ENCODE data around the gene USP33. TPM values are rescaled to one million over a fixed set of nuclear protein-coding genes. Genes with fewer than 3 reads are reported as not detected.

The USP33 gene
- total and polyA plus RNA-seq, 2 of the 13 experiments (the other 11 are each of a cell fraction or from before 2014, with no cell fraction given) = 32.0 to 49.1 TPM

DNA sequence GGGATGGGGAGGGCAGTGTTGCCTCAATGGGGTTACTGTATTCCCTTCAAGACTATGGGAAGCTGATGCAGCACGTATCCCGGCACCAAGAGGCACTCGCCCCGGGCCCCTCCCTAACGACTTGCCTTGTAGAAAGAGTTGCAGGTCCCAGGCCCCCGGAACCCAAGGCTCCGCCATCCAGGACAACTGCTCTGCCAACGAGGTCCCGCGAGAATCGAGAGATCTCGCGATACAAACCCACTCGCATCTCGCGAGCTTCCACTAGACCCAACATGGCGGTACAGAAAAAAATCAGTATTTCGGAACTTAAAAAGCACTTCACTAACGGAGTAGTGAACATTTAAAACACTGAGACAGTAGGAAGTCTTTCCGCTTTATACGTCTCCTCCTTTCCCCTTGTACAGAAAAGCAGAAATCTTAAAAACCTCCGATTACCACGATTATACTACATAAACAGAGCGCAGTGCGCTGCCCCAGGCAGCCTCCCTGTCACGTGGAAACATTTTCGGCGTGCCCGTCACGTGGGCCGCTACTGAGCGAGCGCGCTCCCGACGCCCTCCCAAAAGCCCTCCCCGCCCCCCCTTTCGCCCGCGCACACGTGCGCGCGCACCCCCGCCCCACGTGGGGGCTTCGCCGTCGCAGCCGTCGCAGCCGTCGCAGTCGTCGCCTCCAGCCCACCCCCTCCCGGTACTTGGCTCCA is 77.0 kb downstream of the USP33 start, which contains the start of gene ZZZ3 (continued):
- TF ChIP-seq MXI1 (IDR thresholded peaks at IDR 0.05; ENCODE audit: borderline replicate concordance, low read depth, low read length) = peak; percentile 68; the same call in 1 of the 3 replicates
- no peak for TF ChIP-seq SKI (IDR thresholded peaks at IDR 0.05; ENCODE audit: partially characterized antibody)
- TF ChIP-seq ZNF350 (CRISPR knock-in tag; IDR thresholded peaks at IDR 0.05; ENCODE audit: borderline replicate concordance, low read depth) = peak; percentile 45; the same call in 1 of the 2 replicates
- no peak for TF ChIP-seq ZNF33A (CRISPR knock-in tag; IDR thresholded peaks at IDR 0.05; ENCODE audit: borderline replicate concordance)
- peak; percentile 75 for TF ChIP-seq SAP130 (CRISPR knock-in tag; IDR thresholded peaks at IDR 0.05; ENCODE audit: low read depth)
- TF ChIP-seq, protein P1, sequence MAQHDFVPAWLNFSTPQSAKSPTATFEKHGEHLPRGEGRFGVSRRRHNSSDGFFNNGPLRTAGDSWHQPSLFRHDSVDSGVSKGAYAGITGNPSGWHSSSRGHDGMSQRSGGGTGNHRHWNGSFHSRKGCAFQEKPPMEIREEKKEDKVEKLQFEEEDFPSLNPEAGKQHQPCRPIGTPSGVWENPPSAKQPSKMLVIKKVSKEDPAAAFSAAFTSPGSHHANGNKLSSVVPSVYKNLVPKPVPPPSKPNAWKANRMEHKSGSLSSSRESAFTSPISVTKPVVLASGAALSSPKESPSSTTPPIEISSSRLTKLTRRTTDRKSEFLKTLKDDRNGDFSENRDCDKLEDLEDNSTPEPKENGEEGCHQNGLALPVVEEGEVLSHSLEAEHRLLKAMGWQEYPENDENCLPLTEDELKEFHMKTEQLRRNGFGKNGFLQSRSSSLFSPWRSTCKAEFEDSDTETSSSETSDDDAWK (CRISPR knock-in tag; IDR thresholded peaks at IDR 0.05) = no peak
- TF ChIP-seq SYNCRIP (IDR thresholded peaks at IDR 0.05; ENCODE audit: insufficient read depth, low read depth, low read length) = no peak
- TF ChIP-seq, protein P2, sequence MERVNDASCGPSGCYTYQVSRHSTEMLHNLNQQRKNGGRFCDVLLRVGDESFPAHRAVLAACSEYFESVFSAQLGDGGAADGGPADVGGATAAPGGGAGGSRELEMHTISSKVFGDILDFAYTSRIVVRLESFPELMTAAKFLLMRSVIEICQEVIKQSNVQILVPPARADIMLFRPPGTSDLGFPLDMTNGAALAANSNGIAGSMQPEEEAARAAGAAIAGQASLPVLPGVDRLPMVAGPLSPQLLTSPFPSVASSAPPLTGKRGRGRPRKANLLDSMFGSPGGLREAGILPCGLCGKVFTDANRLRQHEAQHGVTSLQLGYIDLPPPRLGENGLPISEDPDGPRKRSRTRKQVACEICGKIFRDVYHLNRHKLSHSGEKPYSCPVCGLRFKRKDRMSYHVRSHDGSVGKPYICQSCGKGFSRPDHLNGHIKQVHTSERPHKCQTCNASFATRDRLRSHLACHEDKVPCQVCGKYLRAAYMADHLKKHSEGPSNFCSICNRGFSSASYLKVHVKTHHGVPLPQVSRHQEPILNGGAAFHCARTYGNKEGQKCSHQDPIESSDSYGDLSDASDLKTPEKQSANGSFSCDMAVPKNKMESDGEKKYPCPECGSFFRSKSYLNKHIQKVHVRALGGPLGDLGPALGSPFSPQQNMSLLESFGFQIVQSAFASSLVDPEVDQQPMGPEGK (CRISPR knock-in tag; IDR thresholded peaks at IDR 0.05) = peak; percentile 80
- TF ChIP-seq KMT2A (CRISPR knock-in tag; IDR thresholded peaks at IDR 0.05) = peak; percentile 69
- TF ChIP-seq, protein P3, sequence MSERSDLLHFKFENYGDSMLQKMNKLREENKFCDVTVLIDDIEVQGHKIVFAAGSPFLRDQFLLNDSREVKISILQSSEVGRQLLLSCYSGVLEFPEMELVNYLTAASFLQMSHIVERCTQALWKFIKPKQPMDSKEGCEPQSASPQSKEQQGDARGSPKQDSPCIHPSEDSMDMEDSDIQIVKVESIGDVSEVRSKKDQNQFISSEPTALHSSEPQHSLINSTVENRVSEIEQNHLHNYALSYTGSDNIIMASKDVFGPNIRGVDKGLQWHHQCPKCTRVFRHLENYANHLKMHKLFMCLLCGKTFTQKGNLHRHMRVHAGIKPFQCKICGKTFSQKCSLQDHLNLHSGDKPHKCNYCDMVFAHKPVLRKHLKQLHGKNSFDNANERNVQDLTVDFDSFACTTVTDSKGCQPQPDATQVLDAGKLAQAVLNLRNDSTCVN (CRISPR knock-in tag; IDR thresholded peaks at IDR 0.05; ENCODE audit: borderline replicate concordance) = no peak
- TF ChIP-seq SALL2 (CRISPR knock-in tag; IDR thresholded peaks at IDR 0.05) = peak; percentile 31; the same call in 1 of the 2 replicates
- TF ChIP-seq, protein P4, sequence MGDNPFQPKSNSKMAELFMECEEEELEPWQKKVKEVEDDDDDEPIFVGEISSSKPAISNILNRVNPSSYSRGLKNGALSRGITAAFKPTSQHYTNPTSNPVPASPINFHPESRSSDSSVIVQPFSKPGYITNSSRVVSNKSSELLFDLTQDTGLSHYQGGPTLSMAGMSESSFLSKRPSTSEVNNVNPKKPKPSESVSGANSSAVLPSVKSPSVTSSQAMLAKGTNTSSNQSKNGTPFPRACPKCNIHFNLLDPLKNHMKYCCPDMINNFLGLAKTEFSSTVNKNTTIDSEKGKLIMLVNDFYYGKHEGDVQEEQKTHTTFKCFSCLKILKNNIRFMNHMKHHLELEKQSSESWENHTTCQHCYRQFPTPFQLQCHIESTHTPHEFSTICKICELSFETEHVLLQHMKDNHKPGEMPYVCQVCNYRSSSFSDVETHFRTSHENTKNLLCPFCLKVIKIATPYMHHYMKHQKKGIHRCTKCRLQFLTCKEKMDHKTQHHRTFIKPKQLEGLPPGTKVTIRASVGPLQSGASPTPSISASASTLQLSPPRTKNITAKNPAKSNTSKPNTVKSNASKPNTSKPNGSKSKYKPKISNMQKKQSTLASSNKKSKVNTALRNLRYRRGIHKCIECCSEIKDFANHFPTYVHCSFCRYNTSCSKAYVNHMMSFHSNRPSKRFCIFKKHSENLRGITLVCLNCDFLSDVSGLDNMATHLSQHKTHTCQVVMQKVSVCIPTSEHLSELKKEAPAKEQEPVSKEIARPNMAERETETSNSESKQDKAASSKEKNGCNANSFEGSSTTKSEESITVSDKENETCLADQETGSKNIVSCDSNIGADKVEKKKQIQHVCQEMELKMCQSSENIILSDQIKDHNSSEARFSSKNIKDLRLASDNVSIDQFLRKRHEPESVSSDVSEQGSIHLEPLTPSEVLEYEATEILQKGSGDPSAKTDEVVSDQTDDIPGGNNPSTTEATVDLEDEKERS (CRISPR knock-in tag; IDR thresholded peaks at IDR 0.05) = no peak
- TF ChIP-seq PAX8 (CRISPR knock-in tag; IDR thresholded peaks at IDR 0.05; ENCODE audit: borderline replicate concordance) = 0 out of 2 replicates have a peak, but pooled peaks have one; percentile 13
- TF ChIP-seq ZNF264 (CRISPR knock-in tag; IDR thresholded peaks at IDR 0.05) = no peak; the same call in 1 of the 2 replicates
- peak; percentile 80; the same call in 1 of the 2 replicates for TF ChIP-seq SIN3A (IDR thresholded peaks at IDR 0.05; ENCODE audit: borderline replicate concordance, low read depth, low read length)
- TF ChIP-seq CHD4 (IDR thresholded peaks at IDR 0.05; ENCODE audit: borderline replicate concordance, low read length) = no peak
- TF ChIP-seq HNF4A (CRISPR knock-in tag; IDR thresholded peaks at IDR 0.05) = no peak
- TF ChIP-seq, protein P5, sequence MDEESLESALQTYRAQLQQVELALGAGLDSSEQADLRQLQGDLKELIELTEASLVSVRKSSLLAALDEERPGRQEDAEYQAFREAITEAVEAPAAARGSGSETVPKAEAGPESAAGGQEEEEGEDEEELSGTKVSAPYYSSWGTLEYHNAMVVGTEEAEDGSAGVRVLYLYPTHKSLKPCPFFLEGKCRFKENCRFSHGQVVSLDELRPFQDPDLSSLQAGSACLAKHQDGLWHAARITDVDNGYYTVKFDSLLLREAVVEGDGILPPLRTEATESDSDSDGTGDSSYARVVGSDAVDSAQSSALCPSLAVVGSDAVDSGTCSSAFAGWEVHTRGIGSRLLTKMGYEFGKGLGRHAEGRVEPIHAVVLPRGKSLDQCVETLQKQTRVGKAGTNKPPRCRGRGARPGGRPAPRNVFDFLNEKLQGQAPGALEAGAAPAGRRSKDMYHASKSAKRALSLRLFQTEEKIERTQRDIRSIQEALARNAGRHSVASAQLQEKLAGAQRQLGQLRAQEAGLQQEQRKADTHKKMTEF (CRISPR knock-in tag; IDR thresholded peaks at IDR 0.05) = peak; percentile 60
- no peak for TF ChIP-seq ELF4 (CRISPR knock-in tag; IDR thresholded peaks at IDR 0.05; ENCODE audit: borderline replicate concordance)
- no peak for TF ChIP-seq GTF2F1 (IDR thresholded peaks at IDR 0.05; ENCODE audit: low read length)
